Aortic smooth muscle cell (primary cell): ENCODE measurements around the gene PPP1R8. TPM values are rescaled to one million over a fixed set of nuclear protein-coding genes. Genes with fewer than 3 reads are reported as not detected.

Experiments used
- total RNA-seq: library from RNA; depleted of rRNA; stranded (reverse); fragments of >200 nt; gene quantifications from 2 replicates; pipeline ENCODE4 v1.2.3, GENCODE V29; 2014

The PPP1R8 gene
- total RNA-seq, result 40.7 and 46.9 TPM in 2 replicates

DNA sequence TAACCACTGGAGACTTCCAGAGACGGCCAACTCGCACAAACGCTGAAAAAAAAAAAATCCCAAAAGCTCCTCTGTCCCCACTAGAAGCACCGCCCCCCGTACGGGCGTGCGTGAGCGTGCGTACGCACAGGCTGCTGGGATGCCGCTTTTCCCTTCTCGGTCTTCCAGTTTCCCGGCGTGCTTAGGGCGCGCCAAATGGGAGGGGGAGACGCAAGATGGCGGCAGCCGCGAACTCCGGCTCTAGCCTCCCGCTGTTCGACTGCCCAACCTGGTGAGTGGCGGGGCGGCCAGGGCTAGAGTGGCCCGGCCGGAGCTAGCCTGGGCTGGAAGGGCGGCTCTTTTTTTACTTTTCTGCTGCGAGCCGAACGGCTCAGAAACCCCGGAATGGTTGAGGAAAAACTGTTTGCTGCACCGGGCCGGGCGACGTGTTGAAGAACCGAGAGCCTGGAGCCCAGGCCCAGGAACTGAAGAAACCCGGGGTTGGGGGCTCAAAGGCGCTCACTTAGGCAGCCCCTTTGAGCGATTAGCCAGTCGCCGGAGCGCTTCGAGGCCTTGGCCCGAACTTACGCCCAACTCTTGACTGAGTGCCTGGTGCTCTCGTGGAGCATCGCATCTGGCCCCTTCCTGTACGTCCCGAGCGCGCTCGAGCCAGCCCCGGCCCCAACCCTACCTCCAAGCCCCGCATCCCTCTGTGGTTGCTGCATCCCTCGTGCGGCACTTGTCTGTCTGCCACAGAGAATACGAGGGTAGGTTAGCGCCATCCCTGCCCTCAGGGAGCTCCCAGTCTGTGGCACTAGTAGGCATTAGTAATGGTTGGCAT lies at the start of gene PPP1R8:
TSS of gene PPP1R8 (plus strand) at position 162 of the 820 bp plus-strand sequence. CDS start at position 216, 54 bp downstream.

DNA sequence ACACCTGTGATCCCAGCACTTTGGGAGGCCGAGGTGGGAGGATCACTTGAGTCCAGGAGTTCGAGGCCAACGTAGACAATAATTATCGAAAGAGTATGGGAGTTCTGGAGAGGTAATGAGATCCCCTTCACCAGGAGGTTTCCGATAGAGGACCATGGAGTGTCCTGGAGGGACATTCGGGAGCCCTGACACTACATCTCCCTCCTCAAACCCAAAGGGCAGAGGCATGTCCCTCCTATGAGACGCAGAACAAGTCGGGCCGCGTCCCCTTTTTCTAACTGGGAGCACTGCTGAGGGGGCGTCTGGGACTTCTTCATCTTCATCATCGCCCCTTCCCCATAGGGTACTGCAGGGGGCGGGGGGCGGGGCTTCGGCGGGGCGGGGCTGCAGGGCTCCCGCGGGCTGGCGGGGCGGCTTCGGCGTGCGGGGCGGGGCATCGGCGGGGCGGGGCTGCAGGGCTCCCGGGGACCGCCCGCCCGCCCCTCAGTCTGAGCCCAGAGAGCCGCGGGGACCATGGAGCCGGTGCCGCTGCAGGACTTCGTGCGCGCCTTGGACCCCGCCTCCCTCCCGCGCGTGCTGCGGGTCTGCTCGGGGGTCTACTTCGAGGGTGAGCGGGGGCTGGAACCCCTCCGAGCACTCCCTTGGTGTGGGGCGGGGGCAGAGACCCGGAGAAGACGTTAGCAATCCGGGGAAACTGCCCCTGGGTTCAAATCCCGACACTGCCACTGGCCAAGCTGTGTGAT lies 41.6 kb downstream of the PPP1R8 start, which contains the start of gene THEMIS2:
TSS of gene THEMIS2 (plus strand) at position 486 of the 743 bp plus-strand sequence. CDS start at position 514, 28 bp downstream.

Other genes with a start within 250 kb of the PPP1R8 start
- 7.5 and 10.0 TPM in 2 replicates for gene AHDC1, start 226.6 kb upstream of the PPP1R8 start, total RNA-seq
- not detected in 2 replicates for gene FGR, start 195.6 kb upstream of the PPP1R8 start, total RNA-seq
- gene IFI6, start 158.6 kb upstream of the PPP1R8 start, total RNA-seq, result 36.3 and 55.6 TPM in 2 replicates
- 17.6 and 25.6 TPM in 2 replicates for gene FAM76A, start 104.8 kb upstream of the PPP1R8 start, total RNA-seq
- 58.7 and 65.2 TPM in 2 replicates for gene STX12, start 57.6 kb upstream of the PPP1R8 start, total RNA-seq
- gene THEMIS2, start 41.8 kb downstream of the PPP1R8 start, total RNA-seq, result 2.9 and 3.3 TPM in 2 replicates
- 18.7 and 33.4 TPM in 2 replicates for gene RPA2, start 83.8 kb downstream of the PPP1R8 start, total RNA-seq
- not detected in 2 replicates for gene SMPDL3B, start 104.2 kb downstream of the PPP1R8 start, total RNA-seq
- 4.2 and 4.4 TPM in 2 replicates for gene XKR8, start 129.2 kb downstream of the PPP1R8 start, total RNA-seq